Measurements from ENCODE around the gene NXF1.

DNA sequence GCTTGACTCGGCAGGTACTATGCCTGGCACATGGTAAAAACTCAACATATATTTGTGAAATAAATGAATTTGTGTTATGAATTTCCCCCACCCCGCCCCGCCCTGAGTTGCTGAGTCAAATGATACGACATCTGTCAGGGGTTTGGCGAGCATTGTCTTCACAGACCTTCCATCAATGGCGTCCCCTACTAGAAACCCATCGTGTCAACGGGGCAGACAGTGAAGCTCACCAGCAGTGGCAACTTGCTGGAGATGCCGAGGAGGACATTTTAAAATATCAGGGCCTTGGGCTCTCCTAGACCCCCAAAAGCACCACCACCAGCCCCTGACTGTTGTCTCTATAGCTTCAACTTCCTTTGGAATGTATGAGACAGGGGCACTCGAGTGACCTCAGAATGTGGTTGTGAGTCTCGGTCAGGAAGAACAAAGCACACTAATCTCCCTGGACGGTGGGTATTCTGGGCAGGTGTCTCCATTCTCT, 761 bp upstream of the NXF1 start:
- TF ChIP-seq, protein P1, sequence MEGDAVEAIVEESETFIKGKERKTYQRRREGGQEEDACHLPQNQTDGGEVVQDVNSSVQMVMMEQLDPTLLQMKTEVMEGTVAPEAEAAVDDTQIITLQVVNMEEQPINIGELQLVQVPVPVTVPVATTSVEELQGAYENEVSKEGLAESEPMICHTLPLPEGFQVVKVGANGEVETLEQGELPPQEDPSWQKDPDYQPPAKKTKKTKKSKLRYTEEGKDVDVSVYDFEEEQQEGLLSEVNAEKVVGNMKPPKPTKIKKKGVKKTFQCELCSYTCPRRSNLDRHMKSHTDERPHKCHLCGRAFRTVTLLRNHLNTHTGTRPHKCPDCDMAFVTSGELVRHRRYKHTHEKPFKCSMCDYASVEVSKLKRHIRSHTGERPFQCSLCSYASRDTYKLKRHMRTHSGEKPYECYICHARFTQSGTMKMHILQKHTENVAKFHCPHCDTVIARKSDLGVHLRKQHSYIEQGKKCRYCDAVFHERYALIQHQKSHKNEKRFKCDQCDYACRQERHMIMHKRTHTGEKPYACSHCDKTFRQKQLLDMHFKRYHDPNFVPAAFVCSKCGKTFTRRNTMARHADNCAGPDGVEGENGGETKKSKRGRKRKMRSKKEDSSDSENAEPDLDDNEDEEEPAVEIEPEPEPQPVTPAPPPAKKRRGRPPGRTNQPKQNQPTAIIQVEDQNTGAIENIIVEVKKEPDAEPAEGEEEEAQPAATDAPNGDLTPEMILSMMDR (IDR thresholded peaks at IDR 0.05; ENCODE audit: low read length), result no peak
- TF ChIP-seq EZH2 (IDR thresholded peaks at IDR 0.05; ENCODE audit: borderline replicate concordance, low read length), result no peak
